ENCODE results near the gene TXNDC16.

TXNDC16 gene

GRCh38 chr14:52522033-52522432, 30.3 kb downstream of the TXNDC16 start:
- Histone ChIP-seq H3K4me1 (ENCODE audit: control insufficient read depth, low read length) (no peaks in the 10 kb centered on the region), H3K9me3 (ENCODE audit: control insufficient read depth, insufficient read depth, low read length) (no peaks in the 10 kb centered on the region), H3K4me2 (ENCODE audit: low read length) (no peak overlapping the region), H3K36me3 (ENCODE audit: control insufficient read depth, low read length) (peaks cover 18% of the 10 kb centered on the region; the same call in 1 of the 2 replicates), H3K27me3 (ENCODE audit: control insufficient read depth, low read length) (no peaks in the 10 kb centered on the region), H3K27ac (ENCODE audit: low read depth, low read length) (no peak overlapping the region), H4K20me1 (ENCODE audit: control insufficient read depth, insufficient read depth, low read depth, low read length) (no peaks in the 10 kb centered on the region), H3F3A (ENCODE audit: control insufficient read depth, insufficient read depth) (no peaks in the 10 kb centered on the region), H3K9me2 (replicated peaks; ENCODE audit: control insufficient read depth, low read length) (no peaks in the 10 kb centered on the region), H3K4me3 (ENCODE audit: low read length) (no peak overlapping the region), H3K79me2 (ENCODE audit: control insufficient read depth, low read length) (no peaks in the 10 kb centered on the region)
- TF ChIP-seq, protein P1, sequence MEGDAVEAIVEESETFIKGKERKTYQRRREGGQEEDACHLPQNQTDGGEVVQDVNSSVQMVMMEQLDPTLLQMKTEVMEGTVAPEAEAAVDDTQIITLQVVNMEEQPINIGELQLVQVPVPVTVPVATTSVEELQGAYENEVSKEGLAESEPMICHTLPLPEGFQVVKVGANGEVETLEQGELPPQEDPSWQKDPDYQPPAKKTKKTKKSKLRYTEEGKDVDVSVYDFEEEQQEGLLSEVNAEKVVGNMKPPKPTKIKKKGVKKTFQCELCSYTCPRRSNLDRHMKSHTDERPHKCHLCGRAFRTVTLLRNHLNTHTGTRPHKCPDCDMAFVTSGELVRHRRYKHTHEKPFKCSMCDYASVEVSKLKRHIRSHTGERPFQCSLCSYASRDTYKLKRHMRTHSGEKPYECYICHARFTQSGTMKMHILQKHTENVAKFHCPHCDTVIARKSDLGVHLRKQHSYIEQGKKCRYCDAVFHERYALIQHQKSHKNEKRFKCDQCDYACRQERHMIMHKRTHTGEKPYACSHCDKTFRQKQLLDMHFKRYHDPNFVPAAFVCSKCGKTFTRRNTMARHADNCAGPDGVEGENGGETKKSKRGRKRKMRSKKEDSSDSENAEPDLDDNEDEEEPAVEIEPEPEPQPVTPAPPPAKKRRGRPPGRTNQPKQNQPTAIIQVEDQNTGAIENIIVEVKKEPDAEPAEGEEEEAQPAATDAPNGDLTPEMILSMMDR (IDR thresholded peaks at IDR 0.05; ENCODE audit: low read depth, low read length, poor library complexity, severe bottlenecking), result no peak
- no peak for TF ChIP-seq EZH2phosphoT487 (IDR thresholded peaks at IDR 0.05; ENCODE audit: borderline replicate concordance, low read length)

DNA sequence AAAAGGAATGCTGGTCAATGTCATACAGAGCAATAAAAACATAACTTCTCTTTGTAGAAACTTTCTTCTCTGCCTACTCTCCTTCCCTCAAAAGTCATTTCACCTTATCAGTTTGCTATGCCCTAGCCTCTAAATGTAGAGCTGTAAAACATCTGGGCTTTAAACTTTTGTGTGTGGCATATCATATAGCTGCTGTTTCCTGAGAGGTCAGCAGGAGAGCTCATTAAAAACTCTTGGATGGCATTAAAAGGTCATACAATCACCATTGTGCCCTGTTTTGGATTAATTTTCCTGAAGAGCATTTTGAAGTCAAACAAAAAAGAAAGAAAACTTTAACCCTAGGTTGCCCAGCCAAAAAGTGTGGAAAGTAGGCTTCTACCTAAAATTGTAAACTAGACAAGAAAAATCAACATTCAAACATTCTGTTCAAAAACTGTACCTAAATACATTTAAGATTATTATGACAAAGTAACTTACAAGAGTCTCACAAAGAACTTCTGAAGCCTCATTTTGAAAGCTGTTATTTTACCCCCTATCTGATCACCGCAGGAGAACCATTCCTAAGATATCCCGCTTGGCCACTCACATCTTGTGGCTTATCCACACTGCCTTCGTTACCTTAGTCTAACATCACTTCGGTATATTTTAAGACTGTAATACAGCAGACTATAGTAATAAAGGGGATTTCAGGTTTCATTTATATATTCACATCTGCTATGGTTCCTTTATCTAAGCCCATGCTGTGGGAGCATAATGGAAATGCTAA, 38.1 kb downstream of the TXNDC16 start:
- Histone ChIP-seq H4K20me1 (ENCODE audit: control insufficient read depth, insufficient read depth, low read depth, low read length) (no peaks in the 10 kb centered on the region), H3F3A (ENCODE audit: control insufficient read depth, insufficient read depth) (no peaks in the 10 kb centered on the region; the same call in 1 of the 2 replicates), H3K27ac (ENCODE audit: low read depth, low read length) (no peak overlapping the region), H3K9me2 (replicated peaks; ENCODE audit: control insufficient read depth, low read length) (no peaks in the 10 kb centered on the region), H3K36me3 (ENCODE audit: control insufficient read depth, low read length) (peaks cover 30% of the 10 kb centered on the region), H3K4me3 (ENCODE audit: low read length) (no peak overlapping the region), H3K27me3 (ENCODE audit: control insufficient read depth, low read length) (no peaks in the 10 kb centered on the region), H3K4me2 (ENCODE audit: low read length) (no peak overlapping the region), H3K4me1 (ENCODE audit: control insufficient read depth, low read length) (peaks cover 14% of the 10 kb centered on the region), H3K9me3 (ENCODE audit: control insufficient read depth, insufficient read depth, low read length) (no peaks in the 10 kb centered on the region), H3K79me2 (ENCODE audit: control insufficient read depth, low read length) (no peaks in the 10 kb centered on the region)
- no peak for TF ChIP-seq EZH2phosphoT487 (IDR thresholded peaks at IDR 0.05; ENCODE audit: borderline replicate concordance, low read length)
- TF ChIP-seq, protein P1 (IDR thresholded peaks at IDR 0.05; ENCODE audit: low read depth, low read length, poor library complexity, severe bottlenecking), result no peak

DNA sequence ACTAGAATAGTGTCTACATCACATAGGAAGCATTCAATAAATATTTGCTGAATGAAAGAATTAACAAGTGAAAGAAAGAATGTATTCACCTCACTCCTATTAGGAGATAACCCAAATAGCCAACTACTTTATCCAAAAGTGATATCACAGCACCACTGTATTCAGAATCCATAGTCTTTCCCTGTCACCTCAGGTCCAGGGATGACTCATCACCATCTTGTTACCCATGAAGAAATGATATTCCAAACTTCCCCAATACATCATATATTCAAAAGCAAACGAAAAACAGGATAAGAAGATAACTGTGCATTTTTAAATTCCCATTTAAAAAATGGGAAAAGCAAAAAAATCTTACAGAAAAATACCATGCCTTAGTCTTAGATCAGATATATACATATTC, 39.1 kb downstream of the TXNDC16 start:
- no peak overlapping the region for H3K27ac ChIP-seq (ENCODE audit: low read depth, low read length)
- TF ChIP-seq, protein P1 (IDR thresholded peaks at IDR 0.05; ENCODE audit: low read depth, low read length, poor library complexity, severe bottlenecking), result no peak
- TF ChIP-seq EZH2phosphoT487 (IDR thresholded peaks at IDR 0.05; ENCODE audit: borderline replicate concordance, low read length), result no peak
- H3F3A ChIP-seq (ENCODE audit: control insufficient read depth, insufficient read depth), result no peaks in the 10 kb centered on the region; the same call in 1 of the 2 replicates
- no peaks in the 10 kb centered on the region for H3K79me2 ChIP-seq (ENCODE audit: control insufficient read depth, low read length)
- no peaks in the 10 kb centered on the region for H3K27me3 ChIP-seq (ENCODE audit: control insufficient read depth, low read length)
- peaks cover 32% of the 10 kb centered on the region for H3K36me3 ChIP-seq (ENCODE audit: control insufficient read depth, low read length)
- peaks cover 14% of the 10 kb centered on the region for H3K4me1 ChIP-seq (ENCODE audit: control insufficient read depth, low read length)
- no peak overlapping the region for H3K4me2 ChIP-seq (ENCODE audit: low read length)
- H3K4me3 ChIP-seq (ENCODE audit: low read length), result no peak overlapping the region
- no peaks in the 10 kb centered on the region for H4K20me1 ChIP-seq (ENCODE audit: control insufficient read depth, insufficient read depth, low read depth, low read length)
- no peaks in the 10 kb centered on the region for H3K9me3 ChIP-seq (ENCODE audit: control insufficient read depth, insufficient read depth, low read length)
- no peaks in the 10 kb centered on the region for H3K9me2 ChIP-seq (replicated peaks; ENCODE audit: control insufficient read depth, low read length)

Measured in DOHH2 (cell line).